Measurements from ENCODE around the gene PTPRN. TPM values are rescaled to one million over a fixed set of nuclear protein-coding genes. Genes with fewer than 3 reads are reported as not detected.
A peak's percentile ranks its signal among the peaks of the same experiment; 100 is the strongest.

The PTPRN gene
- polyA plus RNA-seq, 2 of the 4 experiments (the other 2 are of a cell fraction), result 0.44 to 1.1 TPM

DNA sequence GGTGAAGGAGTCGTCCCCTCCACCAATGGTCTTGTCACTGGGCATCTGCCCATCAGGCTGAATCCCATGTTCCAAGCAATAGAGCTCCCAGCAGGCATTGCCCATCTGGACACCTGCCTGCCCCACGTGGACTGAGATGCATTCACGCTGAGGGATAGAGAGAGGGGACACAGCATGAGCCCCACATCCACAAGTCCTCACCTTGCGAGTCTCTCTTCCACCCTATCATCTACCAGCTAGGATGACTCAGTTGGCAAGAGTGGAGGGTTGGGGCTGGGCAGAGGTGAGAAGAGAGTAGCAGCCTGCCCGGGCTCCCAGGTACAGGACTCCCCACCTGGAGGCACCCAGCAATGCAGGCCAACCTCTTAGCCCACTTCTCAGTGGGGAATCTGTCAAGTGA lies 57.1 kb downstream of the PTPRN start:
- ATAC-seq, result no peak
- H3K4me1 ChIP-seq, result peaks cover 56% of the 10 kb centered on the region
- peak overlapping the region; percentile 90 for H3K27ac ChIP-seq

DNA sequence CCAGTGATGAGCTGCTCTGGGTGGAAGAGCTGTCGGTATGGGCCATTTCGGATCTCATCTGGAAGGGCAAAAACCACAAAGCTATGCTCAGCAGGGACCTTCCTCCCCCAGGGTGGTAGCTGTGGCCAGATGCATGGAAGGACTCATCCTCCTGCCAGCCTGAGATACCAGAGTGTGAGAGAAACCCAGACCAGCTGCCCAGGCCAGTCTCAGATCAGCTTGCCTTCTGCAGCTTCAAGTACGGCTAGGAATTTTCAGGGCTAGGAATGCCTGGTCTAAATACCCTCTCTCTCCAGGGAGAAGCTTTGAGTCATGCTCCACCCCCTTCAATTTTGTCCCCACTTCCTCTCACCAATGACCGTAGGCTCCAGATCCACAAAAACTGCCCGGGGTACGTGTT lies 57.5 kb downstream of the PTPRN start:
- FAIRE-seq (no peak), DNase-seq (ENCODE audit: low read depth in 1 of 2, low spot score in 1 of 2) (no peak), ATAC-seq (no peak)
- Histone ChIP-seq H3K4me1 (peaks cover 61% of the 10 kb centered on the region), H3K9me3 (no peaks in the 10 kb centered on the region), H3K4me2 (peak overlapping the region; percentile 96), H3K27ac (peak overlapping the region; percentile 90; a peak in 5 of 6 replicates), H3K4me3 (peak overlapping the region; percentile 71)
- ChIA-PET POLR2A (interaction anchor here (1.3 to 4.5 kb wide), 4 partner anchors 22 to 43 kb away, joined by 4 to 65 read pairs (median 14); partner anchors contain the start of genes ANKZF1, ATG9A and DNAJB2), CTCF (interaction anchor here (0.6 to 12.6 kb wide), 6 partner anchors 22 to 81 kb away, joined by 3 to 241 read pairs (median 4); partner anchors contain the start of genes ANKZF1, ATG9A, CNPPD1 and DNAJB2)
- no peak for TF ChIP-seq MYC (IDR thresholded peaks at IDR 0.05; ENCODE audit: borderline replicate concordance, low read length)
- TF ChIP-seq ZNF302 (CRISPR knock-in tag; IDR thresholded peaks at IDR 0.05), result no peak
- TF ChIP-seq, protein P1, sequence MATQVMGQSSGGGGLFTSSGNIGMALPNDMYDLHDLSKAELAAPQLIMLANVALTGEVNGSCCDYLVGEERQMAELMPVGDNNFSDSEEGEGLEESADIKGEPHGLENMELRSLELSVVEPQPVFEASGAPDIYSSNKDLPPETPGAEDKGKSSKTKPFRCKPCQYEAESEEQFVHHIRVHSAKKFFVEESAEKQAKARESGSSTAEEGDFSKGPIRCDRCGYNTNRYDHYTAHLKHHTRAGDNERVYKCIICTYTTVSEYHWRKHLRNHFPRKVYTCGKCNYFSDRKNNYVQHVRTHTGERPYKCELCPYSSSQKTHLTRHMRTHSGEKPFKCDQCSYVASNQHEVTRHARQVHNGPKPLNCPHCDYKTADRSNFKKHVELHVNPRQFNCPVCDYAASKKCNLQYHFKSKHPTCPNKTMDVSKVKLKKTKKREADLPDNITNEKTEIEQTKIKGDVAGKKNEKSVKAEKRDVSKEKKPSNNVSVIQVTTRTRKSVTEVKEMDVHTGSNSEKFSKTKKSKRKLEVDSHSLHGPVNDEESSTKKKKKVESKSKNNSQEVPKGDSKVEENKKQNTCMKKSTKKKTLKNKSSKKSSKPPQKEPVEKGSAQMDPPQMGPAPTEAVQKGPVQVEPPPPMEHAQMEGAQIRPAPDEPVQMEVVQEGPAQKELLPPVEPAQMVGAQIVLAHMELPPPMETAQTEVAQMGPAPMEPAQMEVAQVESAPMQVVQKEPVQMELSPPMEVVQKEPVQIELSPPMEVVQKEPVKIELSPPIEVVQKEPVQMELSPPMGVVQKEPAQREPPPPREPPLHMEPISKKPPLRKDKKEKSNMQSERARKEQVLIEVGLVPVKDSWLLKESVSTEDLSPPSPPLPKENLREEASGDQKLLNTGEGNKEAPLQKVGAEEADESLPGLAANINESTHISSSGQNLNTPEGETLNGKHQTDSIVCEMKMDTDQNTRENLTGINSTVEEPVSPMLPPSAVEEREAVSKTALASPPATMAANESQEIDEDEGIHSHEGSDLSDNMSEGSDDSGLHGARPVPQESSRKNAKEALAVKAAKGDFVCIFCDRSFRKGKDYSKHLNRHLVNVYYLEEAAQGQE (IDR thresholded peaks at IDR 0.05), result no peak
- no peak for TF ChIP-seq TFCP2L1 (CRISPR knock-in tag; IDR thresholded peaks at IDR 0.05)
- TF ChIP-seq ZSCAN20 (CRISPR knock-in tag; IDR thresholded peaks at IDR 0.05), result no peak
- WGBS (ENCODE audit: missing lambda C conversion rate), result 78% methylated on average over 6 of the region's 6 CpGs

More for the DNA sequence above, 57.1 kb downstream of the PTPRN start:
- FAIRE-seq (no peak), DNase-seq (ENCODE audit: low read depth in 1 of 2, low spot score in 1 of 2) (no peak)
- ChIA-PET CTCF (interaction anchor here (0.6 to 12.6 kb wide), 10 partner anchors 13 to 278 kb away, joined by 3 to 241 read pairs (median 4); partner anchors contain the start of genes ANKZF1, ATG9A, CNPPD1 and DNAJB2), POLR2A (interaction anchor here (0.5 to 4.5 kb wide), 7 partner anchors 22 to 60 kb away, joined by 4 to 65 read pairs (median 6); partner anchors contain the start of genes ANKZF1, ATG9A and DNAJB2)
- no peaks in the 10 kb centered on the region for H3K9me3 ChIP-seq
- whole genome bisulfite sequencing (ENCODE audit: missing lambda C conversion rate), result 46% methylated on average over 4 of the region's 5 CpGs
- H3K4me2 ChIP-seq, result peak overlapping the region; percentile 96
- TF ChIP-seq, protein P2, sequence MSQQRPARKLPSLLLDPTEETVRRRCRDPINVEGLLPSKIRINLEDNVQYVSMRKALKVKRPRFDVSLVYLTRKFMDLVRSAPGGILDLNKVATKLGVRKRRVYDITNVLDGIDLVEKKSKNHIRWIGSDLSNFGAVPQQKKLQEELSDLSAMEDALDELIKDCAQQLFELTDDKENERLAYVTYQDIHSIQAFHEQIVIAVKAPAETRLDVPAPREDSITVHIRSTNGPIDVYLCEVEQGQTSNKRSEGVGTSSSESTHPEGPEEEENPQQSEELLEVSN (IDR thresholded peaks at IDR 0.05; ENCODE audit: borderline replicate concordance, low read depth), result no peak
- TF ChIP-seq JUNB (IDR thresholded peaks at IDR 0.05), result no peak
- TF ChIP-seq, protein P3, sequence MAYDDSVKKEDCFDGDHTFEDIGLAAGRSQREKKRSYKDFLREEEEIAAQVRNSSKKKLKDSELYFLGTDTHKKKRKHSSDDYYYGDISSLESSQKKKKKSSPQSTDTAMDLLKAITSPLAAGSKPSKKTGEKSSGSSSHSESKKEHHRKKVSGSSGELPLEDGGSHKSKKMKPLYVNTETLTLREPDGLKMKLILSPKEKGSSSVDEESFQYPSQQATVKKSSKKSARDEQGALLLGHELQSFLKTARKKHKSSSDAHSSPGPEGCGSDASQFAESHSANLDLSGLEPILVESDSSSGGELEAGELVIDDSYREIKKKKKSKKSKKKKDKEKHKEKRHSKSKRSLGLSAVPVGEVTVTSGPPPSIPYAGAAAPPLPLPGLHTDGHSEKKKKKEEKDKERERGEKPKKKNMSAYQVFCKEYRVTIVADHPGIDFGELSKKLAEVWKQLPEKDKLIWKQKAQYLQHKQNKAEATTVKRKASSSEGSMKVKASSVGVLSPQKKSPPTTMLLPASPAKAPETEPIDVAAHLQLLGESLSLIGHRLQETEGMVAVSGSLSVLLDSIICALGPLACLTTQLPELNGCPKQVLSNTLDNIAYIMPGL (CRISPR knock-in tag; IDR thresholded peaks at IDR 0.05; ENCODE audit: borderline replicate concordance), result no peak
- TF ChIP-seq RFX5 (IDR thresholded peaks at IDR 0.05), result no peak
- no peak for TF ChIP-seq MAFK (IDR thresholded peaks at IDR 0.05; ENCODE audit: partially characterized antibody)
- no peak for TF ChIP-seq EP300 (IDR thresholded peaks at IDR 0.05)
- TF ChIP-seq, protein P4, sequence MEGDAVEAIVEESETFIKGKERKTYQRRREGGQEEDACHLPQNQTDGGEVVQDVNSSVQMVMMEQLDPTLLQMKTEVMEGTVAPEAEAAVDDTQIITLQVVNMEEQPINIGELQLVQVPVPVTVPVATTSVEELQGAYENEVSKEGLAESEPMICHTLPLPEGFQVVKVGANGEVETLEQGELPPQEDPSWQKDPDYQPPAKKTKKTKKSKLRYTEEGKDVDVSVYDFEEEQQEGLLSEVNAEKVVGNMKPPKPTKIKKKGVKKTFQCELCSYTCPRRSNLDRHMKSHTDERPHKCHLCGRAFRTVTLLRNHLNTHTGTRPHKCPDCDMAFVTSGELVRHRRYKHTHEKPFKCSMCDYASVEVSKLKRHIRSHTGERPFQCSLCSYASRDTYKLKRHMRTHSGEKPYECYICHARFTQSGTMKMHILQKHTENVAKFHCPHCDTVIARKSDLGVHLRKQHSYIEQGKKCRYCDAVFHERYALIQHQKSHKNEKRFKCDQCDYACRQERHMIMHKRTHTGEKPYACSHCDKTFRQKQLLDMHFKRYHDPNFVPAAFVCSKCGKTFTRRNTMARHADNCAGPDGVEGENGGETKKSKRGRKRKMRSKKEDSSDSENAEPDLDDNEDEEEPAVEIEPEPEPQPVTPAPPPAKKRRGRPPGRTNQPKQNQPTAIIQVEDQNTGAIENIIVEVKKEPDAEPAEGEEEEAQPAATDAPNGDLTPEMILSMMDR (IDR thresholded peaks at IDR 0.05), result no peak
- TF ChIP-seq, protein P5, sequence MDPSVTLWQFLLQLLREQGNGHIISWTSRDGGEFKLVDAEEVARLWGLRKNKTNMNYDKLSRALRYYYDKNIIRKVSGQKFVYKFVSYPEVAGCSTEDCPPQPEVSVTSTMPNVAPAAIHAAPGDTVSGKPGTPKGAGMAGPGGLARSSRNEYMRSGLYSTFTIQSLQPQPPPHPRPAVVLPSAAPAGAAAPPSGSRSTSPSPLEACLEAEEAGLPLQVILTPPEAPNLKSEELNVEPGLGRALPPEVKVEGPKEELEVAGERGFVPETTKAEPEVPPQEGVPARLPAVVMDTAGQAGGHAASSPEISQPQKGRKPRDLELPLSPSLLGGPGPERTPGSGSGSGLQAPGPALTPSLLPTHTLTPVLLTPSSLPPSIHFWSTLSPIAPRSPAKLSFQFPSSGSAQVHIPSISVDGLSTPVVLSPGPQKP (IDR thresholded peaks at IDR 0.05; ENCODE audit: low read depth, low read length), result no peak
- peak overlapping the region; percentile 71 for H3K4me3 ChIP-seq
